HG03520 (cell line): ENCODE measurements around the gene PCDHGC3.

ENCODE experiments used
- ATAC-seq: cut with Tn5 transposase; IDR thresholded peaks from one replicate; pipeline ENCODE4 v1.9.1; 2021; ENCODE audit warnings: mild to moderate bottlenecking, moderate library complexity; ENCODE audit not compliant: unreplicated experiment

The PCDHGC3 gene

GRCh38 chr5:141506381-141507155, 30.8 kb downstream of the PCDHGC3 start:
- ATAC-seq, result no peak

- no peak for ATAC-seq
Measured at GRCh38 chr5:141507387-141508091, 31.8 kb downstream of the PCDHGC3 start.

- ATAC-seq, result no peak
Measured at GRCh38 chr5:141508440-141508797, 32.7 kb downstream of the PCDHGC3 start.

- no peak for ATAC-seq
Measured at GRCh38 chr5:141508798-141509611, 33.2 kb downstream of the PCDHGC3 start.

- no peak for ATAC-seq
Measured at GRCh38 chr5:141510160-141510559, 34.4 kb downstream of the PCDHGC3 start.

- ATAC-seq, result peak; percentile 33
Measured at GRCh38 chr5:141510850-141511601, 35.3 kb downstream of the PCDHGC3 start.

- no peak for ATAC-seq
Measured at GRCh38 chr5:141511771-141512325, 36.1 kb downstream of the PCDHGC3 start.

GRCh38 chr5:141512390-141512910, 36.7 kb downstream of the PCDHGC3 start:
- ATAC-seq, result no peak

- ATAC-seq, result no peak
Measured at GRCh38 chr5:141512911-141513626, 37.3 kb downstream of the PCDHGC3 start.

- peak; percentile 30 for ATAC-seq
Measured at GRCh38 chr5:141513627-141514329, 38.0 kb downstream of the PCDHGC3 start.

- peak; percentile 12 for ATAC-seq
Measured at GRCh38 chr5:141514330-141515133, 38.8 kb downstream of the PCDHGC3 start.

- ATAC-seq, result no peak
Measured at GRCh38 chr5:141515141-141515540, 39.4 kb downstream of the PCDHGC3 start.

- ATAC-seq, result no peak
Measured at GRCh38 chr5:141515946-141516671, 40.3 kb downstream of the PCDHGC3 start.

GRCh38 chr5:141516672-141517025, 40.9 kb downstream of the PCDHGC3 start:
- no peak for ATAC-seq

- ATAC-seq, result no peak
Measured at GRCh38 chr5:141517312-141517711, 41.5 kb downstream of the PCDHGC3 start.

GRCh38 chr5:141517880-141518617, 42.3 kb downstream of the PCDHGC3 start:
- ATAC-seq, result no peak

GRCh38 chr5:141518618-141519015, 42.9 kb downstream of the PCDHGC3 start:
- ATAC-seq, result no peak
